Activated B cell treated with CpG ODN at 0.5 μM for 24 hours (primary cell): Measurements from ENCODE around the gene SYNE1. TPM values are rescaled to one million over a fixed set of nuclear protein-coding genes. Genes with fewer than 3 reads are reported as not detected.

Source experiments
- ATAC-seq: fragments of 200-7000 bp; cut with Tn5 transposase; one replicate; pipeline ENCODE4 v1.10.0; 2021; ENCODE audit warnings: low read depth, mild to moderate bottlenecking, moderate library complexity
- CTCF ChIA-PET: fragments of 350-600 bp; sonication (Branson Sonifier 250); formaldehyde crosslinking; loops from one replicate; lab custom pipeline; 2021; ENCODE audit warnings: antibody characterized with exemption; lab: Charles Lee
- POLR2A ChIA-PET: fragments of 350-600 bp; sonication (Branson Sonifier 250); formaldehyde crosslinking; loops from one replicate; lab custom pipeline; 2021; ENCODE audit warnings: antibody characterized with exemption; lab: Charles Lee
- DNase-seq: peaks from one replicate; pipeline ENCODE4 v3.0.0; 2022
- H3K27ac Mint-ChIP-seq: one replicate; pipeline ENCODE4 v1.8.0; 2020; ENCODE audit warnings: mixed read lengths
- H3K27me3 Mint-ChIP-seq: one replicate; pipeline ENCODE4 v1.8.0; 2021; ENCODE audit warnings: mixed read lengths
- H3K36me3 Mint-ChIP-seq: one replicate; pipeline ENCODE4 v1.8.0; 2021; ENCODE audit warnings: low read depth, mixed read lengths
- H3K4me1 Mint-ChIP-seq: one replicate; pipeline ENCODE4 v1.8.0; 2021; ENCODE audit warnings: mixed read lengths
- H3K4me3 Mint-ChIP-seq: one replicate; pipeline ENCODE4 v1.8.0; 2020; ENCODE audit warnings: mild to moderate bottlenecking, mixed read lengths
- H3K9me3 Mint-ChIP-seq: one replicate; pipeline ENCODE4 v1.8.0; 2020; ENCODE audit warnings: mixed read lengths
- CTCF ChIP-seq: fragments of 200-600 bp; IDR thresholded peaks from one replicate; pipeline ENCODE4 v1.8.0; 2022; ENCODE audit warnings: antibody characterized with exemption, mild to moderate bottlenecking
- intact Hi-C: fragments of 100-400 bp; cut with micrococcal nuclease; formaldehyde crosslinking; loops from one replicate; pipeline ENCODE4 v1.15.1; 2024
- total RNA-seq: library from RNA; stranded (reverse); gene quantifications from 2 replicates; pipeline ENCODE4 v1.2.3, GENCODE V29; 2022

SYNE1 gene
- total RNA-seq, 1 donor from 2014 or later = 74.9 TPM

DNA sequence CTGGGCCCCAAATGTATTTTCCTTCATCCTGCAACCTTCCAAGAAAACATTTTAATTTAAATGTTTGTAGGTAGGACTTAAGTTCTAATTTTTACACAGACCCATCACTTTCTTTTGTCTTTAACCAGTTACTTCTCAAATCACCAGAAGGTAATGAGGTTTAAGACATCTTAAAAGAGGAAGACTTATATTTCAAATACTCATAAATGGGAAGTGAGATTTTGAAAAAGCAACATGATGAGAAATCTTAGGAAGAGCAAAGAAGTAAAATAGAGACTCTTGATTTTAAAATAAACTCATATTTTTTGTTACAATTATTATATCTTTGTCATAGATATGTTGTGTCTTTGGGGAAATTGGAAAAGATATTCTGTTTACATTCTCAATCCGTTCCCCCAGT lies 82.3 kb downstream of the SYNE1 start:
- H3K27ac Mint-ChIP-seq = no peak overlapping the region

GRCh38 chr6:152552616-152553209 lies 84.4 kb downstream of the SYNE1 start:
- DNase-seq = no peak
- no peaks in the 10 kb centered on the region for H3K4me1 Mint-ChIP-seq
- TF ChIP-seq CTCF = no peak
- H3K27ac Mint-ChIP-seq = no peak overlapping the region
- H3K9me3 Mint-ChIP-seq = peaks cover 7% of the 10 kb centered on the region
- no peak for ATAC-seq
- no peaks in the 10 kb centered on the region for H3K27me3 Mint-ChIP-seq
- ChIA-PET POLR2A (no interaction called here), CTCF (interaction anchor here (1.1 kb wide), 1 partner anchor 401 kb away, joined by 4 read pairs; no protein-coding TSS in a partner anchor)
- intact Hi-C loops = no loop called here
- no peak overlapping the region for H3K4me3 Mint-ChIP-seq
- H3K36me3 Mint-ChIP-seq = no peaks in the 10 kb centered on the region

More for the DNA sequence above, 82.3 kb downstream of the SYNE1 start:
- CTCF ChIA-PET = no interaction called here
- ATAC-seq (no peak), DNase-seq (no peak)
- Mint-ChIP-seq H3K4me3 (no peak overlapping the region), H3K9me3 (peaks cover 10% of the 10 kb centered on the region), H3K4me1 (no peaks in the 10 kb centered on the region), H3K27me3 (no peaks in the 10 kb centered on the region), H3K36me3 (no peaks in the 10 kb centered on the region)
- POLR2A ChIA-PET = no interaction called here
- intact Hi-C loops = no loop called here
- TF ChIP-seq CTCF = no peak

GRCh38 chr6:152543519-152543918 lies 93.6 kb downstream of the SYNE1 start:
- no peak overlapping the region for H3K27ac Mint-ChIP-seq
- POLR2A ChIA-PET = no interaction called here
- H3K4me3 Mint-ChIP-seq = no peak overlapping the region
- no peak for TF ChIP-seq CTCF
- intact Hi-C loops = no loop called here
- H3K9me3 Mint-ChIP-seq = no peaks in the 10 kb centered on the region
- no peaks in the 10 kb centered on the region for H3K27me3 Mint-ChIP-seq
- ATAC-seq (no peak), DNase-seq (no peak)
- CTCF ChIA-PET = no interaction called here
- no peaks in the 10 kb centered on the region for H3K4me1 Mint-ChIP-seq
- no peaks in the 10 kb centered on the region for H3K36me3 Mint-ChIP-seq

GRCh38 chr6:152540381-152540780 lies 96.8 kb downstream of the SYNE1 start:
- Mint-ChIP-seq H3K27ac (no peak overlapping the region), H3K4me1 (no peaks in the 10 kb centered on the region), H3K27me3 (no peaks in the 10 kb centered on the region), H3K36me3 (no peaks in the 10 kb centered on the region), H3K4me3 (no peak overlapping the region), H3K9me3 (no peaks in the 10 kb centered on the region)
- CTCF ChIA-PET = no interaction called here
- POLR2A ChIA-PET = no interaction called here
- DNase-seq (no peak), ATAC-seq (no peak)
- no peak for TF ChIP-seq CTCF
- intact Hi-C loops = no loop called here

DNA sequence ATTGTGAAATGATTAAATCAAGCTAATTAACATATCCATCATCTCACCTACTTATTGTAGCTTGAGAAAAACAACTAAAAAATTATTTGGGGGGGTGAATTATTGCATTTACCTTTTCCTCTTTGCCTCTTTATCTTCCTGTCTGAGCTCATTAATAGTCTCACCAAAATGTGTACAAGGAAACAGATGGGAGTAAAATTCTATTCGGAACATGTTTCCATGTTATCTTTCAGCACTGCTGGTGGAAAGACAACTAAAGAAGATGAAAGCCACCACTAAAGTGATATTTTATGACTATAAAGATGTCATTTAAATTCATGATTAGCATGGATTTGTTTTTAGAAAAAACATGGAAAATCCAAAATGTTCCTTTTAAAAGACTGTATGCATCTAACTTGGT lies 102.6 kb downstream of the SYNE1 start:
- intact Hi-C loops = no loop called here
- no peak for ATAC-seq
- ChIA-PET POLR2A (no interaction called here), CTCF (no interaction called here)
- Mint-ChIP-seq H3K4me3 (no peak overlapping the region), H3K27me3 (no peaks in the 10 kb centered on the region), H3K9me3 (no peaks in the 10 kb centered on the region), H3K36me3 (no peaks in the 10 kb centered on the region), H3K4me1 (no peaks in the 10 kb centered on the region), H3K27ac (no peak overlapping the region)
- TF ChIP-seq CTCF = no peak
- DNase-seq = no peak
